Mucosa of rectum (tissue), 2 donors: ENCODE data around the gene WDR74.
A peak's percentile ranks its signal among the peaks of the same experiment; 100 is the strongest.

Experiments used
- H3K27ac ChIP-seq, 2 donors: one replicate each; pipeline ENCODE4 v1.7.0; 2013; ENCODE audit warnings: inconsistent platforms in 2 of 2, low read depth in 2 of 2, low read length in 2 of 2
- H3K27me3 ChIP-seq, 2 donors: one replicate each; pipeline ENCODE4 v1.7.0; 2013; ENCODE audit warnings: low read length in 2 of 2; ENCODE audit not compliant: control insufficient read depth in 2 of 2, insufficient read depth in 2 of 2
- H3K36me3 ChIP-seq, 2 donors: one replicate each; pipeline ENCODE4 v1.7.0; 2013; ENCODE audit warnings: low read length in 2 of 2; ENCODE audit not compliant: control insufficient read depth in 2 of 2, insufficient read depth in 2 of 2
- H3K4me1 ChIP-seq, 2 donors: one replicate each; pipeline ENCODE4 v1.7.0; 2013; ENCODE audit warnings: low read length in 2 of 2, mild to moderate bottlenecking in 1 of 2; ENCODE audit not compliant: control insufficient read depth in 2 of 2, insufficient read depth in 2 of 2
- H3K4me3 ChIP-seq, 2 donors: one replicate each; pipeline ENCODE4 v1.7.0; 2013; ENCODE audit warnings: low read length in 2 of 2
- H3K9ac ChIP-seq, 2 donors: one replicate each; pipeline ENCODE4 v1.7.0; 2013; ENCODE audit warnings: low read length in 2 of 2, low read depth in 1 of 2, mild to moderate bottlenecking in 1 of 2
- H3K9me3 ChIP-seq, 2 donors: one replicate each; pipeline ENCODE4 v1.7.0; 2013; ENCODE audit warnings: low read length in 2 of 2; ENCODE audit not compliant: control insufficient read depth in 2 of 2
- donor health status: healthy.
- donor health status: Normal muscosa, but diverticular disease.

WDR74 gene

GRCh38 chr11:62794201-62794775, 45.1 kb downstream of the WDR74 start:
- no peaks in the 10 kb centered on the region for H3K9me3 ChIP-seq
- no peak overlapping the region for H3K4me3 ChIP-seq
- no peak overlapping the region for H3K27ac ChIP-seq
- no peak overlapping the region for H3K9ac ChIP-seq
- no peaks in the 10 kb centered on the region for H3K27me3 ChIP-seq
- H3K4me1 ChIP-seq, result peaks cover 18 to 25% of the 10 kb centered on the region in 2 donors
- H3K36me3 ChIP-seq, result peaks cover 46 to 55% of the 10 kb centered on the region in 2 donors

GRCh38 chr11:62792202-62792575, 47.2 kb downstream of the WDR74 start:
- peaks cover 37 to 44% of the 10 kb centered on the region in 2 donors for H3K36me3 ChIP-seq
- H3K4me3 ChIP-seq, result peak overlapping the region; percentile 24 to 85
- peak overlapping the region; percentile 79 to 91 for H3K9ac ChIP-seq
- H3K4me1 ChIP-seq, result peaks cover 24 to 35% of the 10 kb centered on the region in 2 donors
- H3K27me3 ChIP-seq, result no peaks in the 10 kb centered on the region
- H3K9me3 ChIP-seq, result no peaks in the 10 kb centered on the region
- H3K27ac ChIP-seq, result peak overlapping the region; percentile 79 to 85

GRCh38 chr11:62791501-62792201, 47.7 kb downstream of the WDR74 start, which contains the start of gene TMEM223:
Gene TMEM223 (minus strand): TSS chr11:62792006. CDS start chr11:62791994, 12 bp downstream.
- Histone ChIP-seq H3K27me3 (no peaks in the 10 kb centered on the region), H3K9ac (peak within 1 kb of the TSS; percentile 79 to 91), H3K4me1 (peaks cover 24 to 35% of the 10 kb centered on the region in 2 donors), H3K9me3 (no peaks in the 10 kb centered on the region), H3K27ac (peak within 1 kb of the TSS; percentile 79 to 85), H3K36me3 (peaks cover 34 to 40% of the 10 kb centered on the region in 2 donors), H3K4me3 (peak within 1 kb of the TSS; percentile 85 to 89)

DNA sequence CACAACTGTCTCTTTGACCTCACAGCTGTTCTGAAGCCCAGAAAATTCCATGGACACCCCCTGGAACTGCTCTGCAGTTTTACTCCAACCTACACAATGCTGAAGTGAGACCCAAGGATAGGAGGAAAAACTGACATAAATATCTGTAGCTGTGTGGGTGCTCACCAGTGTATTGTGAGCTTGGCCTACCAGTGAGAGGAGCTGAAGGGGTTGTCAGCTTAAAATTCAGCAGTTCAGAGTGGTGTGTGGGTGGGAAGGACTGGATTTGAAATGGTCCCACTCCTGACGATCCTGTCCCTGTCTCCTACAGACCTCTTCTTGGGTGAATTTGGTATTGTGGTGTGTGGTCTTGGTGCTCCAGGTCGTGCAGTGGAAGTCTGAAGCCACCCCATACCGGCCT, 49.8 kb downstream of the WDR74 start:
- peaks cover 16 to 23% of the 10 kb centered on the region in 2 donors for H3K36me3 ChIP-seq
- H3K4me1 ChIP-seq, result peaks cover 32 to 42% of the 10 kb centered on the region in 2 donors
- H3K9ac ChIP-seq, result no peak overlapping the region
- no peaks in the 10 kb centered on the region for H3K9me3 ChIP-seq
- no peak overlapping the region for H3K4me3 ChIP-seq
- H3K27me3 ChIP-seq, result no peaks in the 10 kb centered on the region
- H3K27ac ChIP-seq, result no peak overlapping the region

DNA sequence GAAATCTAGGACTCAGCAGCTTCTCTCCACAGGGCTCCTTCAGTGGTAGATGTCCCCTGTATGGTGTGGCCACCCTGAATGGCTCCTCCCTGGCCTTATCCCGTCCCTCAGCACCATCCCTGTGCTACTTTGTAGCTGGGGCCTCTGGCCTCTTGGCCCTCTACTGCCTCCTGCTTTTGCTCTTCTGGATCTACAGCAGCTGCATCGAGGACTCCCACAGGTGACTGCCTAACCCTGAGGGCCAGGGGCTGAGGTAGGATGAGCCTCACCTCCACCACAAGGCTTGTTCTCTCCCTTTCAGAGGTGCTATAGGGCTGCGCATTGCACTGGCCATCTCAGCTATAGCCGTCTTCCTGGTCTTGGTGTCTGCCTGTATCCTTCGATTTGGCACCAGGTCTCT, 50.4 kb downstream of the WDR74 start:
- H3K9ac ChIP-seq, result peak overlapping the region in 1 of 2 donors; percentile 93
- no peak overlapping the region for H3K4me3 ChIP-seq
- H3K4me1 ChIP-seq, result peaks cover 32 to 42% of the 10 kb centered on the region in 2 donors
- H3K9me3 ChIP-seq, result no peaks in the 10 kb centered on the region
- H3K27me3 ChIP-seq, result no peaks in the 10 kb centered on the region
- peaks cover 11 to 18% of the 10 kb centered on the region in 2 donors for H3K36me3 ChIP-seq
- H3K27ac ChIP-seq, result no peak overlapping the region

DNA sequence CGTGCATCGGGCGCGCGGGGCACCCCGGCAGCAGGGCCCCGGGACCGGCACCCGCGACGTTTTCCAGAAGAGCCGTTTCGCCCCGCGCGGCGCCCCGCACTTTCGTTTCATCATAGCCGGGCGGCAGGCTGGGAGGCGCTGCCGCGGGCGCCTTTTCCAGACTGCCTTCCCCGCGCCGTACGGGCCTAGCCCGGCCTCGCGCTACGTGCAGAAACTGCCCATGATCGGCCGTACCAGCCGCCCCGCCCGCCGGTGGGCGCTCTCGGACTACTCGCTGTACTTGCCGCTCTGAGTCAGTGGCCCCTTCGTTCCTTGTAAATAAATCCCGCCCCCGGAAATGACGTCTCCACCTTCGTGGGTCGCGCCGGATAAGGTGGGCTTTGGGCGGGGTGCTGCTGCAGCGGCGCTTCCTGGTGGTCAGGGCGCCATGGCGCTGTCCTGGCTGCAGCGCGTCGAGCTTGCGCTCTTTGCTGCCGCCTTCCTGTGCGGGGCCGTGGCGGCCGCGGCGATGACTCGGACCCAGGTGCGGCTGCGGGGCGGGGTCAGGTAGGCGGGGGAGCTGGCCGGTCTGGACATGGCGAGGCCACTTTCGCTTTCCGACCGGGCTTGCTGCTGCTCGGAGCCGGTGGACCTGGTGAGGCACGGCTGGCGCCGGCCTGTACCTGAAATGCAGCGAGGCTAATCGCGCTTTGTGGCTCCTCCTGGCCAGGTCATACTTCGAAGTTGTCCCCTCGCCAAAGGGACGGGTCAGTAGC, 52.2 kb downstream of the WDR74 start, which contains the start of gene TMEM179B:
TSS of gene TMEM179B (plus strand) at position 398 of the 755 bp plus-strand sequence. CDS start at position 428, 30 bp downstream.
- peaks cover 12 to 13% of the 10 kb centered on the region in 2 donors for H3K36me3 ChIP-seq
- peak within 1 kb of the TSS; percentile 97 to 98 for H3K27ac ChIP-seq
- peak within 1 kb of the TSS; percentile 93 to 94 for H3K9ac ChIP-seq
- no peaks in the 10 kb centered on the region for H3K27me3 ChIP-seq
- peak within 1 kb of the TSS; percentile 90 to 96 for H3K4me3 ChIP-seq
- H3K4me1 ChIP-seq, result peaks cover 27 to 37% of the 10 kb centered on the region in 2 donors
- H3K9me3 ChIP-seq, result no peaks in the 10 kb centered on the region

DNA sequence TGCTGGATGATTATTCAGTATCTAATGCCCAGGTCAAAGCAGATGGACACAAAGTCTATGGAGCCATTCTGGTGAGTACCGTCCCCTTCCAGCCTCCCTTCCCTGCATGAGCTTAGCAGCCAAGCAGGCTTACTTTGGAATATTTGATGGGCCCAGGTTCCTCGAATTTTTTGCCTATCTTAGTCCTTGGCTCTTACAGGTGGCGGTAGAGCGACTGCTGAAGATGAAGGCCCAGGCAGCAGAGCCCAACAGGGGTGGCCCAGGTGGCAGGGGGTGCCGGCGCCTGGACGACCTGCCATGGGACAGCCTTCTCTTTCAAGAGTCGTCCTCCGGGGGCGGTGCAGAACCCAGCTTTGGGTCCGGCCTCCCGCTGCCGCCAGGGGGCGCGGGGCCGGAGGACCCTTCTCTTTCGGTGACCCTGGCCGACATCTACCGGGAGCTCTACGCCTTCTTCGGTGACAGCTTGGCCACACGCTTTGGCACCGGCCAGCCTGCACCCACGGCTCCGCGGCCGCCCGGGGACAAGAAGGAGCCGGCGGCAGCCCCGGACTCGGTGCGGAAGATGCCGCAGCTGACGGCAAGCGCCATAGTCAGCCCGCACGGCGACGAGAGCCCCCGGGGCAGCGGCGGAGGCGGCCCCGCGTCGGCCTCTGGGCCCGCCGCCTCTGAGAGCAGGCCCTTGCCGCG, 52.9 kb downstream of the WDR74 start:
- H3K4me3 ChIP-seq, result peak overlapping the region; percentile 90 to 96
- H3K27ac ChIP-seq, result peak overlapping the region; percentile 97 to 98
- no peaks in the 10 kb centered on the region for H3K9me3 ChIP-seq
- H3K27me3 ChIP-seq, result no peaks in the 10 kb centered on the region
- H3K9ac ChIP-seq, result peak overlapping the region; percentile 93 to 94
- H3K36me3 ChIP-seq, result peaks cover 12 to 15% of the 10 kb centered on the region in 2 donors
- peaks cover 24 to 33% of the 10 kb centered on the region in 2 donors for H3K4me1 ChIP-seq
